Endothelial cell of umbilical vein (primary cell): ENCODE measurements around the gene ZNF302. TPM values are rescaled to one million over a fixed set of nuclear protein-coding genes. Genes with fewer than 3 reads are reported as not detected.

ENCODE experiments used
- BruUV-seq: library from RNA; stranded (reverse); fragments of 400-500 nt; replicated peaks from 2 replicates; lab custom pipeline; 2021; lab: Mats Ljungman, UMichigan
- CTCF ChIA-PET: fragments of 300-600, 350-600 bp; sonication (Branson Sonifier 250); formaldehyde crosslinking; loops from one replicate; lab custom pipeline; 2021; ENCODE audit warnings: antibody characterized with exemption, inconsistent platforms; lab: Charles Lee
- POLR2A ChIA-PET: fragments of 300-600, 350-600 bp; sonication (Branson Sonifier 250); formaldehyde crosslinking; loops from one replicate; lab custom pipeline; 2021; ENCODE audit warnings: antibody characterized with exemption, inconsistent platforms; lab: Charles Lee
- DNase-seq: peaks from one replicate; pipeline ENCODE4 v3.0.0-alpha.2; 2011; ENCODE audit warnings: low read depth, low spot score
- FAIRE-seq: peaks from 2 replicates; lab custom pipeline; 2011; peaks lifted over from hg19 to GRCh38; lab: Jason Lieb, UNC
- H2AFZ ChIP-seq: 2 replicates; pipeline ENCODE4 v1.6.0; 2012; ENCODE audit warnings: low read depth, low read length, control low read depth, inconsistent platforms
- H3K27ac ChIP-seq: 2 replicates; pipeline ENCODE4 v1.5.1; 2011; ENCODE audit warnings: low read depth, mild to moderate bottlenecking, control low read depth, low read length, moderate library complexity; ENCODE audit not compliant: insufficient read depth
- H3K27me3 ChIP-seq, 2 experiments: 2 replicates each; pipeline versions ENCODE4 v1.6.0 to v1.6.1; 2011; ENCODE audit warnings: low read length in 2 of 2, mixed read lengths in 1 of 2; ENCODE audit not compliant: control insufficient read depth in 2 of 2, insufficient read depth in 2 of 2
- H3K36me3 ChIP-seq, 2 experiments: 2 replicates in 1 of 2; 3 replicates in 1 of 2; pipeline ENCODE4 v1.5.1; 2011; ENCODE audit warnings: low read length in 2 of 2, mild to moderate bottlenecking in 1 of 2, moderate library complexity in 1 of 2; ENCODE audit not compliant: control insufficient read depth in 2 of 2, insufficient read depth in 2 of 2; ENCODE audit errors: extremely low read depth in 1 of 2
- H3K4me1 ChIP-seq: 3 replicates; pipeline ENCODE4 v1.5.1; 2011; ENCODE audit warnings: mild to moderate bottlenecking, low read length; ENCODE audit not compliant: control insufficient read depth, insufficient read depth; ENCODE audit errors: extremely low read depth
- H3K4me2 ChIP-seq: 2 replicates; pipeline ENCODE4 v1.6.1; 2011; ENCODE audit warnings: low read length, control low read depth, mixed read lengths; ENCODE audit not compliant: insufficient read depth
- H3K4me3 ChIP-seq, 3 experiments: fragments of 200-600 bp in 1 of 3; sonication (generic), shearing (Covaris generic) in 1 of 3; replicated peaks in 1 of 3; 2 replicates each; pipeline ENCODE4 v1.5.1; 2011 to 2016; ENCODE audit warnings: control low read depth in 3 of 3, low read length in 3 of 3, mild to moderate bottlenecking in 2 of 3, inconsistent platforms in 1 of 3, low read depth in 1 of 3, moderate library complexity in 1 of 3; ENCODE audit not compliant: insufficient read depth in 1 of 3
- H3K79me2 ChIP-seq: 2 replicates; pipeline ENCODE4 v1.6.0; 2012; ENCODE audit warnings: low read length, inconsistent platforms; ENCODE audit not compliant: control insufficient read depth, insufficient read depth
- H3K9ac ChIP-seq: replicated peaks from 2 replicates; pipeline ENCODE3; 2011; ENCODE audit warnings: low read length, control low read depth; ENCODE audit not compliant: insufficient read depth; ENCODE audit errors: extremely low read depth
- H3K9me1 ChIP-seq: replicated peaks from 3 replicates; pipeline ENCODE4 v1.6.0; 2011; ENCODE audit warnings: mild to moderate bottlenecking, low read length; ENCODE audit not compliant: control insufficient read depth, insufficient read depth; ENCODE audit errors: extremely low read depth
- H3K9me3 ChIP-seq: replicated peaks from 2 replicates; pipeline ENCODE4 v1.5.1; 2012; ENCODE audit warnings: low read length, inconsistent platforms; ENCODE audit not compliant: control insufficient read depth, insufficient read depth
- H4K20me1 ChIP-seq: replicated peaks from 2 replicates; pipeline ENCODE3; 2011; ENCODE audit warnings: mild to moderate bottlenecking, low read length; ENCODE audit not compliant: control insufficient read depth, insufficient read depth; ENCODE audit errors: extremely low read depth
- EZH2 ChIP-seq: IDR thresholded peaks from 2 replicates; pipeline ENCODE4 v1.6.1; 2012; ENCODE audit warnings: borderline replicate concordance, low read depth, mild to moderate bottlenecking, moderate library complexity, low read length, inconsistent platforms; ENCODE audit not compliant: severe bottlenecking
- FOS ChIP-seq: IDR thresholded peaks from 2 replicates; pipeline ENCODE4 v1.6.1; 2011; ENCODE audit warnings: mild to moderate bottlenecking, low read length, moderate library complexity, borderline replicate concordance; ENCODE audit not compliant: insufficient read depth
- GATA2 ChIP-seq: IDR thresholded peaks from 2 replicates; pipeline ENCODE4 v1.7.0; 2011; ENCODE audit warnings: low read depth, mild to moderate bottlenecking, moderate library complexity, mixed read lengths, low read length; ENCODE audit not compliant: insufficient read length, insufficient read depth
- JUN ChIP-seq: IDR thresholded peaks from 2 replicates; pipeline ENCODE4 v1.6.1; 2011; ENCODE audit warnings: borderline replicate concordance, low read depth; ENCODE audit not compliant: insufficient read length, insufficient read depth
- MYC ChIP-seq: IDR thresholded peaks from one replicate; pipeline ENCODE4 v1.6.1; 2011; ENCODE audit warnings: mild to moderate bottlenecking, low read depth, low read length
- POLR2A ChIP-seq: IDR thresholded peaks from 2 replicates; pipeline ENCODE4 v1.6.1; 2012; ENCODE audit warnings: low read depth, mild to moderate bottlenecking, control low read depth, low read length
- POLR2AphosphoS5 ChIP-seq: IDR thresholded peaks from 2 replicates; pipeline ENCODE4 v1.6.1; 2012; ENCODE audit warnings: low read depth, mild to moderate bottlenecking, control low read depth, low read length, moderate library complexity; ENCODE audit not compliant: insufficient read depth
- dilution Hi-C: fragments of 300-500 bp; cut with MboI; formaldehyde crosslinking; loops from one replicate; pipeline ENCODE4 v1.15.0; 2019; ENCODE audit warnings: low sequenced_read_pairs; ENCODE audit not compliant: extremely low pct_ligation_motif_present
- intact Hi-C: fragments of 100-400 bp; cut with micrococcal nuclease; formaldehyde crosslinking; loops from one replicate; pipeline ENCODE4 v1.10.0; 2022
- polyA plus RNA-seq, 4 experiments: library from polyadenylated mRNA; depleted of rRNA in 3 of 4; stranded (reverse) in 3 of 4; unstranded in 1 of 4; fragments of >200 nt; gene quantifications; 2 replicates each; pipeline versions ENCODE4 v1.2.1 to v1.2.3, GENCODE V29; 2011 to 2012; ENCODE audit warnings: missing spikeins in 1 of 4
- total RNA-seq: library from RNA; stranded (reverse); gene quantifications from 2 replicates; pipeline ENCODE4 v1.2.3, GENCODE V29; 2021
- TF ChIP-seq, protein P1 (sequence below), 2 donors: IDR thresholded peaks; 1 replicate in 1 of 2; 2 replicates in 1 of 2; pipeline ENCODE4 v1.5.1; 2011; ENCODE audit warnings: low read length in 2 of 2, mild to moderate bottlenecking in 2 of 2, moderate library complexity in 2 of 2, control low read depth in 1 of 2, inconsistent platforms in 1 of 2, low read depth in 1 of 2; ENCODE audit not compliant: insufficient read depth in 1 of 2; ENCODE audit errors: extremely low read depth in 1 of 2
- TF ChIP-seq, protein P2 (sequence below): IDR thresholded peaks from 2 replicates; pipeline ENCODE4 v1.6.1; 2011; ENCODE audit not compliant: insufficient read depth, insufficient read length

The ZNF302 gene
- total and polyA plus RNA-seq, 2 donors (not counting 3 experiments of a cell fraction or from before 2014, with no cell fraction given), result 8.1 to 15.6 TPM

- no TSS peak for BruUV-seq
- FAIRE-seq, result peak; percentile 96
- no peaks in the 10 kb centered on the region for H3K79me2 ChIP-seq
- no peak overlapping the region for H3K27ac ChIP-seq
- peaks cover 5% of the 10 kb centered on the region for H3K9me3 ChIP-seq
- H3K9ac ChIP-seq, result no peak overlapping the region
- H2AFZ ChIP-seq, result no peak overlapping the region
- ChIA-PET CTCF (interaction anchor here (0.8 to 5.8 kb wide), 12 partner anchors 9 to 212 kb away, joined by 3 to 87 read pairs (median 4); no protein-coding TSS in a partner anchor), POLR2A (no interaction called here)
- peak; percentile 75 for DNase-seq
- TF ChIP-seq, protein P1, sequence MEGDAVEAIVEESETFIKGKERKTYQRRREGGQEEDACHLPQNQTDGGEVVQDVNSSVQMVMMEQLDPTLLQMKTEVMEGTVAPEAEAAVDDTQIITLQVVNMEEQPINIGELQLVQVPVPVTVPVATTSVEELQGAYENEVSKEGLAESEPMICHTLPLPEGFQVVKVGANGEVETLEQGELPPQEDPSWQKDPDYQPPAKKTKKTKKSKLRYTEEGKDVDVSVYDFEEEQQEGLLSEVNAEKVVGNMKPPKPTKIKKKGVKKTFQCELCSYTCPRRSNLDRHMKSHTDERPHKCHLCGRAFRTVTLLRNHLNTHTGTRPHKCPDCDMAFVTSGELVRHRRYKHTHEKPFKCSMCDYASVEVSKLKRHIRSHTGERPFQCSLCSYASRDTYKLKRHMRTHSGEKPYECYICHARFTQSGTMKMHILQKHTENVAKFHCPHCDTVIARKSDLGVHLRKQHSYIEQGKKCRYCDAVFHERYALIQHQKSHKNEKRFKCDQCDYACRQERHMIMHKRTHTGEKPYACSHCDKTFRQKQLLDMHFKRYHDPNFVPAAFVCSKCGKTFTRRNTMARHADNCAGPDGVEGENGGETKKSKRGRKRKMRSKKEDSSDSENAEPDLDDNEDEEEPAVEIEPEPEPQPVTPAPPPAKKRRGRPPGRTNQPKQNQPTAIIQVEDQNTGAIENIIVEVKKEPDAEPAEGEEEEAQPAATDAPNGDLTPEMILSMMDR (IDR thresholded peaks at IDR 0.05; ENCODE audit: extremely low read depth in 1 of 2, insufficient read depth in 1 of 2, low read depth in 1 of 2, low read length in 2 of 2), result peak; percentile 39 to 40
- TF ChIP-seq EZH2 (no peak), JUN (no peak), POLR2A (no peak), GATA2 (no peak), POLR2AphosphoS5 (no peak), FOS (no peak), MYC (no peak)
- TF ChIP-seq, protein P2, sequence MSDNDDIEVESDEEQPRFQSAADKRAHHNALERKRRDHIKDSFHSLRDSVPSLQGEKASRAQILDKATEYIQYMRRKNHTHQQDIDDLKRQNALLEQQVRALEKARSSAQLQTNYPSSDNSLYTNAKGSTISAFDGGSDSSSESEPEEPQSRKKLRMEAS, result peak; percentile 88
- dilution Hi-C loops (no loop called here), intact Hi-C loops (loop anchor here (1.0 to 2.0 kb wide), 4 partner anchors 34 to 211 kb away; no protein-coding TSS in a partner anchor)
- no peak overlapping the region for H3K4me3 ChIP-seq
- no peaks in the 10 kb centered on the region for H4K20me1 ChIP-seq
- no peaks in the 10 kb centered on the region for H3K9me1 ChIP-seq
- no peaks in the 10 kb centered on the region for H3K4me1 ChIP-seq
- no peaks in the 10 kb centered on the region for H3K36me3 ChIP-seq
- peaks cover 3% of the 10 kb centered on the region in 2 experiments for H3K27me3 ChIP-seq
- no peak overlapping the region for H3K4me2 ChIP-seq
Measured at GRCh38 chr19:34712395-34713261, 35.1 kb downstream of the ZNF302 start.
